CD4-positive, alpha-beta T cell treated with Interleukin-15 for 1 hour (primary cell): Measurements from ENCODE around the gene SLC4A1AP.
"Not testable (repeated sequence)": the region's sequence is repeated elsewhere in the genome, so short reads cannot be mapped to it uniquely, and the experiment has no call there.

Experiments
- DNase-seq: peaks from one replicate; pipeline ENCODE4 v3.0.0-alpha.2; 2020

SLC4A1AP gene

DNA sequence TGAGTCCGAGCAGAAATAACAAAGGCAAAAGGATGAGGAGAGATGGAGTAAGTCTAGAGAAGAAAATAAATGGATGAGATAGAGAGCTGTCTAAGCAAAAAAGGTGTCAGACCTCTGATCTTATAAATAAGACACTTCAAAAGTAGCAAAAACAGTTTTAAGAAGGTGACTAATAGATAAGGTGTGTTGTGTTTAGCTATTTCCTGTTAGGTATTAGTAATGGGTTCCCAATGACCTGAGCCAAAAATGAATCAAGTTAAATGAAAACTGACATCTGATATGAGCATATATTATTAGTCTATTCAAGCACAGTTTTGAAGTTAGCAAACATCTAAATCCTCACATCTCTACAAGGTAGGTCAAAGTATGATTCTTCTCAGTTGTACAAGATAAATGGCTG, 10.9 kb upstream of the SLC4A1AP start:
- DNase-seq = no peak

GRCh38 chr2:27653397-27653796, 10.3 kb upstream of the SLC4A1AP start:
- no peak for DNase-seq

GRCh38 chr2:27655155-27655951, 8.3 kb upstream of the SLC4A1AP start:
- no peak for DNase-seq

DNA sequence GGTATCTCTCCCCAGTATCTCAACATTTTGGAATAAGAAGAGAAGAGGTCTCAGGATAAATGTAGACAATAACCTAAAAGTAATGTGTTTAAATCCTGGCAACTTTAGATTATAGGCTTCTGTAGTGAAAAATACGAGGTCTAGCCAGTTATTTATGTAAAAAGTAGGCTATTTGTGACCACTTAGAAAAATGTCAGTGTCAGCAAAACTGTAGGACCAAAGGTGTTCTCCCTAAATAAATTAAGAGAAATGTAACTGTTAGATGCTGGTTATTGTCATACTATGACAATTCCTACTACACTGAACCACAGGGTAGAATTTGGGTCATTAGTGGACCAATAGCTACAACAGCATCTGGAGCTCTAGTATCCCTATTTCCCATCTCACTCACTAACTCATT, 2.3 kb upstream of the SLC4A1AP start:
- no peak for DNase-seq

DNA sequence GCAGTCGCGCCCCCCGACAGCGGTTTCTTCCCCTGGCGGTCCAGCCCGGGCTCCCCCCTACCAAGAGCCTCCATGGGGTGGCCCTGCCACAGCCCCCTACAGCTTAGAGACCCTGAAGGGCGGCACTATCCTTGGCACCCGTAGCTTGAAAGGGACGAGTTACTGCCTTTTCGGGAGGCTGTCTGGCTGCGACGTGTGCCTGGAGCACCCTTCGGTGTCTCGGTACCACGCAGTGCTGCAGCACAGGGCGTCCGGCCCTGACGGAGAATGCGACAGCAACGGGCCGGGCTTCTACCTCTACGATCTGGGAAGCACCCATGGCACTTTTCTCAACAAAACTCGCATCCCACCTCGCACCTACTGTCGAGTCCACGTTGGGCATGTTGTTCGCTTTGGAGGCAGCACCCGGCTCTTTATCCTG, 475 bp downstream of the SLC4A1AP start:
- DNase-seq = no peak

DNA sequence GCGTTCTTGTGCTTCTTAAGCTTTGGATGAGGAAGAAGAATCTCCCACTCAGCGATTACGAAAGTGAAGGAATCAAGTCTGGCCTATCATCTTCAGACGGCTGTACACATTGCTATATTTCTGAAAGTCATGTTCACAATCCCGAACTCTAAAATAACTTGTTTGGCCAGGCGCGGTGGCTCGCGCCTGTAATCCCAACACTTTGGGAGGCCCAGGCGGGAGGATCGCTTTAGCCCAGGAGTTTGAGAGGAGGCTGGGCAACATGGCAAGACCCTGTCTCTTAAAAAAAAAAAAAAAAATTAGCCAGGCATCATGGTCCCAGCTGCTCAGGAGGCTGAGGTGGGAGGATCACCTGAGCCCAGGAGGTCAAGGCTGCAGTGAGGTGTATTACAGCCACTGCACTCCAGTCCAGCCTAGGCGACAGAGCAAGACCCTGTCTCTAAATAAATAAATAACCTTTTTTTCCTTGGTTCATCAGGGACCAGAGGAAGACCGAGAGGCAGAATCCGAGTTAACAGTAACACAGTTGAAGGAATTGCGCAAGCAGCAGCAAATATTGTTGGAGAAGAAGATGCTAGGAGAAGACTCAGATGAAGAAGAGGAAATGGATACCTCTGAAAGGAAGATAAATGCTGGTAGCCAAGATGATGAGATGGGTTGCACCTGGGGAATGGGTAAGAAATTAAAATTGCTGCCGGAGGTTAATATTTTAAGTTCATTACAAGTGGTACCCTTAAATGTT, 1.1 kb downstream of the SLC4A1AP start:
- no peak for DNase-seq

DNA sequence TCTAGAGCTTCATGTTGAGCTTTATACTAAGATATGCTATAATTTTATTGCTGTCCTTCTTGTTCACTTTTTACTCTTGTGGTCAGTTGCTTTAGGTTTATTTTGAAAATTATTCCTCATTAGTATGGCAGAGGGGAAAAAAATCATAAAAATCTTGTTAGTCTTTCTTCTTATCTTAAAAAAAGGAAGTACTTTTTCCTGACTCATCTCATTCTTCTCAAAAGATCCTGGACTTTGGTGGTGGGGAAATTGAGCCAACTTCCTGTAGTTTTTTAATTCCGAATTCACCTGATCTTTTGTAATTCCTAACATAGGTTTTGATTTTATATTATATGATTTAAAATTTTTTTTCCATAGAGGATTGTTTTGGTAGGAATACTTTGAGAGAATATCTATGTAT, 3.8 kb downstream of the SLC4A1AP start:
- no peak for DNase-seq

DNA sequence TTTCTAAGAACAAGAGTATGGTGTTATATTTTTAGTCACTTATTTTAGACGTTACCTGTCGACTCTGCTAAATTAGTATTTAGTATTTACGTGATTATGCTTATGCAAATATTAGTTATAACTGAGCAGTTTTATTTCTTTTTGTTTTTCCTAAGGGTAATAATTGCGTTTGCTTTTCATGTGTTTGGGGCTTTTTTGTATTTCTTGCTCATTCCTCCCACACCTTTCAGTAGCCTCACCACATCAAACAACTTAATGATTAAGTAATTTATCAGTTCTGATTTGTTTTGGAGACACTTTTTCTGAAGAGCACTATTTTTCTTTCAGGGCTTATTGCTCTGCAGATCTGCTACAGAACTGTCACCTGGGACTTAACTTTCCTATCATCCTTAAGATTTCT, 7.5 kb downstream of the SLC4A1AP start:
- DNase-seq = no peak

DNA sequence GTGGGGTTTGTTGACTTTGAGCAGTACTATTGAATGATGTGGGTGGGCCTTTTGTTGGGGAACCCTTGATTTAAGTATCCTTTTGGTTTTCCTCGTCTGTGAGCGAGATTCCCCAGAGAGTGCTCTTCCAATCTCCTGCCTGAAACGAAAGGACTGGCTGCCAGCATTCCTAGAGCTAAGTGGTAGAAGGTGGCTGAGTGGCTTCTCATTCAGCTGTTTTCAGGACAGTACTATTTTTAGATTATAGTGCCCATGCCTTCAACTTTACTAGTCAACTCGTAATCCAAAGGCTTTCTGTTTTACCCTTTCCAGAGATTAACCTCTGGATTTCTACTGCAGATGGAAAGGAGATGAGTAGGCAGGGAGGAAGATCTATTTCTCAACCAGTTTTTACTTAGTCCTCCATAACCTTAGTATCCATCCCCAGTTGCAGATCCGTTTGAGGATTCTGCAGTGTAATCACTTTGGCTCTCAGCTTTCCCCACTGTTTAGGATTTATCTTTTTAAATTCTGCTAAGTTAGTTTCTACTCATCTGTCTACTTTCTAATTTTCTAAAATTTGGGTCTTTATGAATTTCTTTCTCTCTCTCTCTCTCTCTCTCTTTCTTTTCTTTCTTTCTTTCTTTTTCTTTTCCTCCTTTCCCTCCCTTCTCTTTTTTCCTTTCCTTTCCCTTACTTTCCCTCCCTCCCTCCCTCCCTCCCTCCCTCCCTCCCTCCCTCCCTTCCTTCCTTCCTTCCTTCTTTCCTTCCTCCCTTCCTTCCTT, 9.2 kb downstream of the SLC4A1AP start:
- DNase-seq = no peak

DNA sequence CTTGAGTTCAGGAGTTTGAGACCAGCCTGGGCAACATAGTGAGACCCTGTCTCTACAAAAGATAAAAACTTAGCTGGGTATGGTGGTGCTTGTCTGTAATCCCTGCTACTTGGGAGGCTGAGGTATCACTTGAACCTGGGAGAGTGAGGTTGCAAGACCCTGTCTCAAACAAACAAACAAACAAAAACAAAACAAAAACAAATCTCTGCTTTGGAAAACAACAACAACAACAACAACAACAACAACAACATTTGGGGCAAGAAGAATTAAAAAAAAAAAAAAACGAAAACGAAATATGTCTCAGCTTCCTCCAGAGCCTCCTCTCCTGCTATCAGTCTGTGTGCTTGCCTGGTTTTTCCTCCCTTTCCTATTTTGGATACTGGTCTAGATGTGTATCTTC, 16.9 kb downstream of the SLC4A1AP start:
- DNase-seq = no peak

- DNase-seq = no peak
These were observed 18.2 kb downstream of the SLC4A1AP start for GRCh38 chr2:27681841-27682240.

DNA sequence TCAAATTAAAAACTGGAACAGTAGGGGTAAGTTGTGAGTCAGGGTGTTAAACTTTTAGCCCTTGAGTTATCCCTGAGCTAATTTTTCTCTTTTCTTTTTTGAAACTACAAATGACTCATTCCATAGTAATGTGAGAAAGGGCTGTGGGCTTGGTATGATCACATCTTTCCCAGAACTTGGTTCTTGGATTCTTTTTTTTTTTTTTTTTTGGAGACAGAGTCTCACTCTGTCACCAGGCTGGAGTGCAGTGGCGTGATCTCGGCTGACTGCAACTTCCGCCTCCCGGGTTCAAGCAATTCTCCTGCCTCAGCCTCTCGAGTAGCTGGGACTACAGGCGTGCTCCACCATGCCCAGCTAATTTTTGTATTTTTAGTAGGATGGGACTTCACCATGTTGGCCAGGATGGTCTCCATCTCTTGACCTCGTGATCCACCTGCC, 18.7 kb downstream of the SLC4A1AP start:
- not testable (repeated sequence) for DNase-seq

DNA sequence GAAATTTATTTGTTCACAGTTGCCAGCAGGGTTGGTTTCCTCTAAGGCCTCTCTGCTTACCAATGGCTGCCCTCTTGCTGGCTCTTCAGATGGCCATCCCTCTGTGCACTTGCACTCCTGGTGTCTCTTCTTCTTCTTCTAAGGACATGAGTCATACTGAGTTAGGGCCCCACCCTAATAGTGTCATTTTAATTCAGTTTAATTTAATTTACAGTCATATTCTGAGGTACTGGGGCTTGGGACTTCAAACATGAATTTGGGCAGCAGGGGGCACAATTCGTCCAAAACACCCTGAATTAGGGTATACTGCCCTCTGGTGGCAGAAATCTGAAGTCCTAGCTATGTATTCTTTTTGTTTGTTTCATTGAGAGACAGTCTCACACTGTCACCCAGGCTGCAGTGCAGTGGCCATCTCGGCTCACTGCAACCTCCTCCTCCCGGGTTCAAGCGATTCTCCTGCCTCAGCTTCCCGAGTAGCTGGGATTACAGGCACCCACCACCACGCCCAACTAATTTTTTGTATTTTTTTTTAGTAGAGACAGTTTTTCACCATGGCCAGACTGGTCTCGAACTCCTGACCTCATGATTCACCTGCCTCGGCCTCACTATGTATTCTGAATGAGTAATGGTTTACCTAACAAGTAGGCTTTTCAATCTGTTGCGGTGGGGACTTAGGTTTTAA, 19.8 kb downstream of the SLC4A1AP start:
- DNase-seq = peak; percentile 79

- DNase-seq = not testable (repeated sequence)
These were observed 21.3 kb downstream of the SLC4A1AP start for GRCh38 chr2:27685006-27685405.

- no peak for DNase-seq
These were observed 21.9 kb downstream of the SLC4A1AP start for GRCh38 chr2:27685577-27685976.

- no peak for DNase-seq
These were observed 23.5 kb downstream of the SLC4A1AP start for GRCh38 chr2:27687232-27687631.

- no peak for DNase-seq
These were observed 25.7 kb downstream of the SLC4A1AP start for GRCh38 chr2:27689424-27689823.

- DNase-seq = no peak
These were observed 26.4 kb downstream of the SLC4A1AP start for GRCh38 chr2:27690052-27690451.

- DNase-seq = no peak
These were observed 34.0 kb downstream of the SLC4A1AP start for GRCh38 chr2:27697660-27698059.

- DNase-seq = no peak
These were observed 38.0 kb downstream of the SLC4A1AP start for GRCh38 chr2:27701676-27702075.

- no peak for DNase-seq
These were observed 38.6 kb downstream of the SLC4A1AP start for GRCh38 chr2:27702302-27702701.

DNA sequence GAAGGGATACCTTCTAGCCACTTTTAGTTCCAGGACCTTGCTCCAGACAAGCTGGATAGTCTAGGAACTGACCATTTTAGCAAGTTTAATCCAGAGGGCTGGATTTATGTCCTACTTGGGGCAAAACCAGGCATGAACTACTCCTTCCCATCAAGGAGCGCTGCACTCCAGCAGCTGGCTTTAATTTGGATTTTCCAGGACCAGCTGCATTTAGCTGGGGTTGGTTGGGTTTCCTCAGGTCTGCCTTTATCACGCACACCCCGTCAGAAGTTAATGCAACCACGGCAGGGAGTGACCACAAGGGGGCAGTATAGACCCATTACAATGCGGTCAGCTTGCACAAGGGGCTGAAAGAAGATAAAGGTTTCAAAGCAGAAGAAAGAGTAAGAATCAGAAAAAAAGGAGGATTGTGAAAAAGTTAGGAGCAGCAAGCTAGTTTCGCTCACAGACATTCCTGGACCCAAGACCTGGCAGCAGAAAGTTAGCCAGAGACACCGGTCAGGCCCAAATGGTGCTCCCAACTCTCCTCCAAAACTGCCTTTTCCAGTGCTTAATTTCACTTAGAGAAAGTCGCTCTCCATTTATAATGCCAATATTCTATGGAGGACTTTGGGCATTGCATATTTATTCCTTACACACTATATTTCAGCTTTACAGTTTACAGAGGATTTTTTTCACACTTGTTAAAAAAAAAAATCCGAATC, 40.1 kb downstream of the SLC4A1AP start:
- peak; percentile 74 for DNase-seq
